Fibroblast of villous mesenchyme (primary cell): ENCODE measurements around the gene CCL26. TPM values are rescaled to one million over a fixed set of nuclear protein-coding genes. Genes with fewer than 3 reads are reported as not detected.
"Not testable (repeated sequence)": the region's sequence is repeated elsewhere in the genome, so short reads cannot be mapped to it uniquely, and the experiment has no call there.

Experiments
- DNase-seq: peaks from one replicate; pipeline ENCODE4 v3.0.0-alpha.2; 2010; ENCODE audit warnings: low read depth
- H3K4me3 ChIP-seq: 2 replicates; pipeline ENCODE4 v1.5.1; 2011; ENCODE audit warnings: low read depth, mild to moderate bottlenecking, low read length
- total RNA-seq: library from RNA; depleted of rRNA; stranded (reverse); fragments of >200 nt; gene quantifications from 2 replicates; pipeline ENCODE4 v1.2.3, GENCODE V29; 2012
- TF ChIP-seq, protein P1 (sequence below): IDR thresholded peaks from 2 replicates; pipeline ENCODE4 v1.5.1; 2012; ENCODE audit warnings: low read depth, mild to moderate bottlenecking, low read length; ENCODE audit not compliant: insufficient read depth

CCL26 gene
- total RNA-seq, 1 donor: 0.86 TPM

DNA sequence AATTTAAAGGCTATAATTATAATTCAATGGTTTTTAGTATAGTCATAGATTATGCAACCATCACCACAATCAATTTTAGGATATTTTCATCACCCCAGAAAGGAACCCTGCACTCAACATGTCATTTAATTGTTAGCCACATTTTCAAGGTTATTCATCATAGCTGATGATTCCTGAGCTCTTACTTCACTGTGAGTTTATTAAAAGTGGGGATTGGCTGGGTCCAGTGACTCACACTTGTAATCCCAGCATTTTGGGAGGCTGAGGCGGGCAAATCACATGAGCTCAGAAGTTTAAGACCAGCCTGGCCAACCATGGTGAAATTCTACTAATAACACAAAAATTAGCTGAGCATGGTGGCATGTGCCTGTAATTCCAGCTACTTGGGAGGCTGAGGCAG lies 787 bp downstream of the CCL26 start:
- H3K4me3 ChIP-seq: no peak overlapping the region
- TF ChIP-seq, protein P1, sequence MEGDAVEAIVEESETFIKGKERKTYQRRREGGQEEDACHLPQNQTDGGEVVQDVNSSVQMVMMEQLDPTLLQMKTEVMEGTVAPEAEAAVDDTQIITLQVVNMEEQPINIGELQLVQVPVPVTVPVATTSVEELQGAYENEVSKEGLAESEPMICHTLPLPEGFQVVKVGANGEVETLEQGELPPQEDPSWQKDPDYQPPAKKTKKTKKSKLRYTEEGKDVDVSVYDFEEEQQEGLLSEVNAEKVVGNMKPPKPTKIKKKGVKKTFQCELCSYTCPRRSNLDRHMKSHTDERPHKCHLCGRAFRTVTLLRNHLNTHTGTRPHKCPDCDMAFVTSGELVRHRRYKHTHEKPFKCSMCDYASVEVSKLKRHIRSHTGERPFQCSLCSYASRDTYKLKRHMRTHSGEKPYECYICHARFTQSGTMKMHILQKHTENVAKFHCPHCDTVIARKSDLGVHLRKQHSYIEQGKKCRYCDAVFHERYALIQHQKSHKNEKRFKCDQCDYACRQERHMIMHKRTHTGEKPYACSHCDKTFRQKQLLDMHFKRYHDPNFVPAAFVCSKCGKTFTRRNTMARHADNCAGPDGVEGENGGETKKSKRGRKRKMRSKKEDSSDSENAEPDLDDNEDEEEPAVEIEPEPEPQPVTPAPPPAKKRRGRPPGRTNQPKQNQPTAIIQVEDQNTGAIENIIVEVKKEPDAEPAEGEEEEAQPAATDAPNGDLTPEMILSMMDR: no peak
- peak; percentile 53 for DNase-seq

DNA sequence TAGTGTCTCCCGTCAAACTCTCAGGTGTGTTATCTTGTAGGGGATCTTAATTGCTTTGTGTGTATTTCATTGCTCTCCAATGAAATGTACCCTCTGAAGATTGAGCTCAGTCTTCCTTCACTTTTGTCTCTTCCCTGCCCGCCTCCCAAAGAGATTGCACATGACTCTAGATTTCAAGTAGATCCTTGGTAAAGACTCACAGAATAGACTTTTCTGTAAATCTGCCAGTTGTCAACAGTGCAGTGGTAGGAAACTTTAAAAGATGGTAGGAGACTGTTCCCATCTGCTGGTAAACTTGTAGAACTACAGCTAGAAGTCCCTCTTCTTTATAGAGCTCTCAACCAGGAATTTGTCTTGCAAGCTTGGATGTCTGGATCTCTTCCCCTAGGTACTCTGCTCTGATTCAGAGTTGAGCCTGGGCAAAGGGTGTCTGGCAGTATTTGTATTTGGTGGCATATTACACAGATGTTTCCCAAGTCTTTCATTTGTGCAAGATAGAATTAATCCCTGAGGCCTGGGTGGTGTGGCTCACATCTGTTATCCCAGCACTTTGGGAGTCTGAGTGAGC lies 9.6 kb downstream of the CCL26 start:
- no peak overlapping the region for H3K4me3 ChIP-seq
- peak; percentile 62 for DNase-seq
- TF ChIP-seq, protein P1: peak; percentile 62

DNA sequence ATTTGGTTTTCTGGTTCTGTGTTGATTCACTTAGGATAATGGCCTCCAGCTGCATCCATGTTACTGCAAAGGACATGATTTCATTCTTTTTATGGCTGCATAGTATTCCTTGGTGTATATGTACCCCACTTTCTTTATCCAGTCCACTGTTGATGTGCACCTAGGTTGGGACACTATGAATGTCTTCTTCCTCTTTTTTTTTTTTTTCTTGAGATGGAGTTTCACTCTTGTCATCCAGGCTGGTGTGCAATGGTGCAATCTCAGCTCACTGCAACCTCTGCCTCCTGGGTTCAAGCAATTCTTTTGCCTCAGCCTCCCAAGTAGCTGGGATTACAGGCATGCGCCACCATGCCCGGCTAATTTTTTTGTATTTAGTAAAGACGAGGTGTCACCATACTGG lies 10.2 kb downstream of the CCL26 start:
- DNase-seq, H3K4me3 ChIP-seq: not testable (repeated sequence)

DNA sequence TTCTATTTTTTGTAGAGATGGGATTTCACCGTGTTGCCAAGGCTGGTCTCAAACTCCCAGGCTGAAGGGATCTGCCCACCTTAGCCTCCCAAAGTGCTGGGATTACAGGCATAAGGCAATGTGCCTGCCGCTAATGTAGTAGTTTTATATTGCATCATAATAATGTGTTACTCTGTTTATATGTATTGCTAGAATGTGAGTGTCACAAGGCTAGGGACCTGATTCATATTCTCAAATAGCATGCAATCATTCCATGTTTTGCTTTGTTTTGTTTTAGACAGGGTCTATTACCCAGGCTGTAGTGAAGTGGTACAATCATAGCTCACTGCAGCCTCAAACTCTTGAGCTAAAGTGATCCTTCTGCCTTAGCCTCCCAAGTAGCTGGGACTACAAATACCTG lies 13.5 kb downstream of the CCL26 start:
- TF ChIP-seq, protein P1: no peak
- DNase-seq: peak; percentile 60
- no peak overlapping the region for H3K4me3 ChIP-seq

DNA sequence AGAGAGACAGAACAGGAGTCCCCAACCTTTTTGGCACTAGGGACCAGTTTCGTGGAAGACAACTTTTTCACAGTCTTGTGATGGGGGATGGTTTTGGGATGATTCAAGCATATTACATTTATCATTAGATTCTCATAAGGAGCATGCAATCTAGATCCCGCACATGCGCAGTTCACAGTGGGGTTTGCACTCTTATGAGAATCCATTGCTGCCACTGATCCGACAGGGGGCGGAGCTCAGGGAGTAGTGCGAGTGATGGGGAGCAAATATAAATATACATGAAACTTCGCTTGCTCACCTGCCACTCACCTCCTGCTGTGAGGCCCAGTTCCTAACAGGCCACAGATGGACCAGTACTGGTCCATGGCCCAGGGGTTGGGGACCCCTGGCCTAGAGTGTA lies 14.2 kb downstream of the CCL26 start:
- DNase-seq: no peak
- no peak overlapping the region for H3K4me3 ChIP-seq
- TF ChIP-seq, protein P1: no peak

DNA sequence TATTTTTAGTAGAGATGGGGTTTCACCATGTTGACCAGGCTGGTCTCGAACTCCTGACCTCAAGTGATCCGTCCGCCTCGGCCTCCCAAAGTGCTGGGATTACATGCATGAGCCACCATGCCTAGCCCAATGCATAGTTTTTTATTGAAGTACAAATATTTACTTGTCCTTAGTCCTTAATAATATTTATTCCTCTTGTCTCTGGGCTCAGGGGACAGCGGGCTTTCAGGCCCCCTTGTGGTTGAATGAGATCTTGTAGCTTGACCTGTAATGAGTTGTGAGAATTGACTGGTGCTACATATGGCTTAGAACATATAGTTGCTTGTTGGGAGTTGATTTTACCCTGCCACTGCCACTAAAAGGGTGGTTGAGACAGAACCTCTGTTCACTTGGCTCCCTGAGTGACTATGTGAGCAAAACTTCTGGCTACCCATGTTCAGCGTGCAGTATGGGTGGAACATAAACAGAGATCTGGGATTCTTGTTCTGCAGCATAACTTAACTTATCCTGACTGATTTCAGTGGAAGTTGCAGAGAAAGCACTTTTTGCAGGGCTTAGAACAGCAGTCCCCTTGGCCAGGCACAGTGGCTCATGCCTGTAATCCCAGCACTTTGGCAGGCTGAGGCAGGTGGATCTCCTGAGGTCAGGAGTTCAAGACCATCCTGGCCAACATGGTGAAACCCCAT lies 14.9 kb downstream of the CCL26 start:
- TF ChIP-seq, protein P1: peak; percentile 68
- no peak overlapping the region for H3K4me3 ChIP-seq
- DNase-seq: peak; percentile 66

DNA sequence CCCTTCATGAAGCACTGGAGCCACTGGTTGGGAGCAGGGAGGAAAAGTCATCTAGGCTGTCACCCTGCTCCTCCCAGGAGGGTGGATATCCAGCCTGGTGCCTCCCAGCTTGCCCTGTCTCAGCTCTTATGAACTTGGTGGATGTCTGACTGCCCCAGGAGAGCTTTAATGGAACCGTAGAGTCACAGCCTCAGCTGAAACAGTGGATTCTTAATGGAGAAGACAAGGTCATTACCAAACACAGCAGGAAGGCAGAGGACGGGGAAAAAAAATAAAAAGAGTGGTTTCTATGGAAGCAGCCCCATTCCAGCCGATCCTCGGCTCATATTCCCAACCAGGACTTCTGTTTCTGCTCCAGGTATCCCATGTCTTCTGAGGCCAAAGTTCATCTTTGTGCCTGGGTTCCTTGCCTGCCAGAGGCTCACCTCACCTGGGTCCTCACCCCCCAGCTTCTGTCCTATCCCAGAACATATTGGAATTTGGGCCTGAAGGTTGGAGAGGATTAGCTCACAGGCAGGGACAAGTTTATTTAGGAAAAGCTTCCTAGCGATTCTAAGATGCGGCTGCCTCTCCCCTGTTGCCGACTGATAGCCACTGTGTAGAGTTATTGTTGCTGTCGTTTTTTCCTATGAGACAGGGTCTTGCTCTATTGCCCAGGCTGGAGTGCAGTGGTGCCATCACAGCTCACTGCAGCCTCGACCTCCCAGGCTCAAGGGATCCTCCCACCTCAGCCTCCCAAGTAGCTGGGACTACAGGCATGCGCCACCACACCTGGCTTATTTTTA lies 15.6 kb downstream of the CCL26 start:
- no peak for DNase-seq

More for the DNA sequence above, 15.6 kb downstream of the CCL26 start:
- no peak overlapping the region for H3K4me3 ChIP-seq
- TF ChIP-seq, protein P1: no peak
